Lower leg skin (tissue), 4 donors: ENCODE measurements around the gene BDH1. TPM values are rescaled to one million over a fixed set of nuclear protein-coding genes. Genes with fewer than 3 reads are reported as not detected.
"Not testable (repeated sequence)": the region's sequence is repeated elsewhere in the genome, so short reads cannot be mapped to it uniquely, and the experiment has no call there.

Experiments used
- DNase-seq, 2 donors: peaks; one replicate each; pipeline ENCODE4 v3.0.0-alpha.2; 2019; ENCODE audit warnings: low spot score in 2 of 2
- H3K4me3 ChIP-seq: fragments of 200-600 bp; sonication (generic); 2 replicates; pipeline ENCODE4 v1.5.1; 2017; ENCODE audit warnings: mild to moderate bottlenecking, low read depth; ENCODE audit not compliant: poor library complexity, severe bottlenecking
- POLR2A ChIP-seq, 2 donors: fragments of 450-650 bp; IDR thresholded peaks; one replicate each; pipeline ENCODE4 v1.6.1; 2016 to 2017; ENCODE audit warnings: antibody characterized with exemption in 2 of 2, mild to moderate bottlenecking in 1 of 2, moderate library complexity in 1 of 2
- WGBS, 2 donors: methylation state at CpG; one replicate each; pipeline ENCODE4 v1.1.5; 2018; 5-methylcytosine and 5-hydroxymethylcytosine counted together
- intact Hi-C: fragments of 100-400 bp; cut with DNase I; formaldehyde crosslinking; loops from one replicate; pipeline ENCODE4 v1.15.0; 2023; ENCODE audit warnings: low total_unique reads
- total RNA-seq, 4 donors: library from RNA; depleted of rRNA; stranded (reverse); fragments of >200 nt; gene quantifications; one replicate each; pipeline ENCODE4 v1.1.0, GENCODE V29; 2016
- TF ChIP-seq, protein P1 (sequence below), 3 donors: fragments of 450-650 bp; IDR thresholded peaks; one replicate each; pipeline ENCODE4 v1.5.1; 2016; ENCODE audit warnings: antibody characterized with exemption in 3 of 3, mild to moderate bottlenecking in 3 of 3, moderate library complexity in 2 of 3

BDH1 gene
- total RNA-seq, 4 donors from 2014 or later: 56.3 to 86.1 (median 59.7) TPM

DNA sequence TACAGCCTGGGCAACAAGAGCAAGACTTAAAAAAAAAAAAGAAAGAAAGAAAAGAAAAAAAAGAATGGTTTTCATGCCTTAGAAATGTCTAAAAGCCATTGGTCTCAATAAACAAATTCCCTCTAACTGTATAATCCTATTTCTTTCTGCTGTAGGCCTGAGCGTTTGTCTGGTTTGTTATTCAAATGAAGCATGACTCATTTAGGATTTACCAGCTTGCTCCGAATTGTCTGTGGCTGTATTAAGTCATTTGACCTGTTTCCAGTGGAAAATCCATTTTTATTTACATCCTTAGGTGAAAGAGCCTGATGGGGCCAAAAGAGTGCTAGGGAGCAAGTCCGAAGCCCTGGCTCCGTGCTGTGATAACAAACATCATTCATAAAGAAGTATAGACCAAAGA lies 73.8 kb downstream of the BDH1 start:
- WGBS, 2 donors: 57% methylated on average over 4 of the region's 4 CpGs
- TF ChIP-seq POLR2A (IDR thresholded peaks at IDR 0.05): no peak
- TF ChIP-seq, protein P1, sequence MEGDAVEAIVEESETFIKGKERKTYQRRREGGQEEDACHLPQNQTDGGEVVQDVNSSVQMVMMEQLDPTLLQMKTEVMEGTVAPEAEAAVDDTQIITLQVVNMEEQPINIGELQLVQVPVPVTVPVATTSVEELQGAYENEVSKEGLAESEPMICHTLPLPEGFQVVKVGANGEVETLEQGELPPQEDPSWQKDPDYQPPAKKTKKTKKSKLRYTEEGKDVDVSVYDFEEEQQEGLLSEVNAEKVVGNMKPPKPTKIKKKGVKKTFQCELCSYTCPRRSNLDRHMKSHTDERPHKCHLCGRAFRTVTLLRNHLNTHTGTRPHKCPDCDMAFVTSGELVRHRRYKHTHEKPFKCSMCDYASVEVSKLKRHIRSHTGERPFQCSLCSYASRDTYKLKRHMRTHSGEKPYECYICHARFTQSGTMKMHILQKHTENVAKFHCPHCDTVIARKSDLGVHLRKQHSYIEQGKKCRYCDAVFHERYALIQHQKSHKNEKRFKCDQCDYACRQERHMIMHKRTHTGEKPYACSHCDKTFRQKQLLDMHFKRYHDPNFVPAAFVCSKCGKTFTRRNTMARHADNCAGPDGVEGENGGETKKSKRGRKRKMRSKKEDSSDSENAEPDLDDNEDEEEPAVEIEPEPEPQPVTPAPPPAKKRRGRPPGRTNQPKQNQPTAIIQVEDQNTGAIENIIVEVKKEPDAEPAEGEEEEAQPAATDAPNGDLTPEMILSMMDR (IDR thresholded peaks at IDR 0.05): no peak
- intact Hi-C loops: no loop called here

DNA sequence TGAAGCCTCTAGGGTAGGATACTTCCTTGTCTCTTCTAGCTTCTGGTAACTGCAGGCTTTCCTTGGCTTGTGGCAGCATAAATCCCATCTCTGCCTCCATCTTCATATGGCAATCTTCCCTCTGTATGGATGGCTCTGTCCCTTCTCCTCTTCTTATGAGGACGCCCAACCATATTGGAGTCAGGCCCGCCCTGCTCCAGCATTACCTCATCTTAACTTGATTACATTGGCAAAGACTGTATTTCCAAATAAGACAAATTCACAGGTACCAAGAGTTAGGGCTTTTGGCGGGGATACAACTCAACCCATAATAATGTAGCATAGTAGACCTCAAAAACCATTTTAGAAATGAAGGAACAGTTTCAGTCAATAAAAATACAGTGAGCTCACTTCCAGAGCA lies 75.4 kb downstream of the BDH1 start:
- no peak overlapping the region for H3K4me3 ChIP-seq
- intact Hi-C loops: no loop called here
- DNase-seq: no peak
- no peak for TF ChIP-seq POLR2A (IDR thresholded peaks at IDR 0.05)
- TF ChIP-seq, protein P1 (IDR thresholded peaks at IDR 0.05): no peak
- WGBS, 2 donors: 75 to 78% methylated on average over 3 of the region's 3 CpGs

More for the DNA sequence above, 73.8 kb downstream of the BDH1 start:
- no peak overlapping the region for H3K4me3 ChIP-seq
- DNase-seq: no peak

DNA sequence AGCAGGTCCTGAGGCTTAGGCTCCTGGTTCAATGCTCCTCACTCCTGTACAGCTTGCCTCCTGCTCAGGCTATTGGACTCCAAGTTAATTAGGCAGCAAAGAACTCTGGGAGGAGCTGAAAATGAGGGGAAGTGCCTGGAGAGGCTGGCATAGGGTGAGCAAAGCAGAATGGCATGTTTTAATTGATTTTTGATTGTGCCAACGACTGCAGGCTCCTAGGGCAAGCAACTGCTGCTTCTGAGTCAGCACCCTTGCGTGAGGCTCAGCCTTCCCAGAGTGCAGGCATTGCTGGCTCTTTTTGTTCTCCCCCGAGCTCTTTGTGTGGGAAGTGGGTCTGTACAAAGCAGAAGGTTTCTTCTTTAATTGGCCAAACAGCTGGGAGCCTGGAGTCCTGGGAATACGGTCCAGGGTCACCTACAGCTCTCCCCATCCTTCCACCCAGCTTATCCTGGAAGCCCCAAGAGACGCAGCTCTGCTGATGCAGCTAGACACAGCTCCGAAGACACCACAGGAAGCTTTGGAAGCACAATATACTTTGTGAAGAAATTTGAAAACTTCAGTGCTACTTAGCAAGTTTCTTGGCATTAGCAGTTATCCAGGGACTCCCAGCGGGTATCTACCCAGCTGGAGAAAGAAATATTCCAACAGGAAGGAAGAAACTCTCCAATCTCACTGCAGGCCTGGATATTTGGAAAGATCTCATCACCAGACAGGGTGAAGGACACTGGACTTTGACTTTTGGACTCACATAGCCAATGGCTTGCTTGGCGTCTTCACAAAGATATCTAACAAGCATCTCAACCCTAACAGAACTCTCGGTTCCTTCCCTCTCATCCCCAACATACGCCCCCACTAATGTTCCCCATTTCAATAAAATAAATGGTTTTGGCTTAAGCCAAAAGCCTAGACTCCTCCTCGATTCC lies 76.8 kb downstream of the BDH1 start:
- H3K4me3 ChIP-seq: no peak overlapping the region
- 52 to 63% methylated on average over 11 of the region's 11 CpGs for WGBS, 2 donors
- no peak for TF ChIP-seq POLR2A (IDR thresholded peaks at IDR 0.05)
- TF ChIP-seq, protein P1 (IDR thresholded peaks at IDR 0.05): no peak
- DNase-seq: peak in 1 of 2 donors; percentile 34
- intact Hi-C loops: no loop called here

DNA sequence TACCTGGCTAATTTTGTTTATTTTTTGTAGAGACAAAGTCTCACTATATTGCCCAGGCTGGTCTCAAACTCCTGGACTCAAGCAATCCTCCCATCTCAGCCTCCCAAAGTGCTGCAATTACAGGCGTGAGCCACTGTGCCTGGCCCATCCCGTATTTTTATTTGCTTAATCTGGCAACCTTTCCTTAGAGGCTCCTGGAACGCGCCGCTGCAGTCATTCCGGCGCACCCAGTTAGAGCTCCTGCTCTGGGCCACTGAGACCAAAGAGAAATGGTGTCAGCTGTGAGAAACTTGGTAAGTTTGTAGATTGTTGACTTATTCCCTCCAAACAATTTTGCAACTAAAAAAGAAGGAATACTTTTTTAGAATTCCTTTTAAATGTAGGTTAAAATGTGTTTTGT lies 78.0 kb downstream of the BDH1 start:
- DNase-seq, intact Hi-C loops, H3K4me3 ChIP-seq: not testable (repeated sequence)
- 42 to 62% methylated on average over 7 of the region's 7 CpGs for WGBS, 2 donors

DNA sequence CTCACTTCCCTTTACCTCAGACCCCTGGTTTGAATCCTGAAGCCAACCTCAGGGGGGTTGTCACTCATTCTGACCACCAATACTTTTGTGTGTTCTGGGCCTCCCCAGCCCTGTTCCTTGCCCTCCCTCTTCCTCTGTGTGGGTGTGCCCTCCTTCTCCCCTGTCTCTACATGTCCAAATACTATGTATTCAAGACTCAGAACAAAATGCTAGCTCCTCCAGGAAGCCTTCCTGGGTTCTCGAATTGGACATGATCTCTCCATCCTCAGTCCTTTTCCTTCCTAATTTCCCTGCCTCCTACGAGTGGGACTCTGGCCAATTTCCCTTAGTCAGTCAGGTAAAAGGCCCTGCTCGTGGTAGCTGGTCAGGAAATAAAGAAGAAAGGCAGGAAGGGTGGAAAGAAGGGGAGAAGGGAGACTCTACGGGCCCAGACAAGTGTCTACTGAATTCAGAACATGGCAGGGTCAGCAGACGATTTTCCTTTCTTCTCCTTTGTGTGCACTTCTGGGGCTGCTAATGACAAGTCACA lies 79.7 kb downstream of the BDH1 start:
- intact Hi-C loops: no loop called here
- TF ChIP-seq, protein P1 (IDR thresholded peaks at IDR 0.05): no peak
- TF ChIP-seq POLR2A (IDR thresholded peaks at IDR 0.05): no peak
- WGBS, 2 donors: 60 to 74% methylated on average over 5 of the region's 5 CpGs

DNA sequence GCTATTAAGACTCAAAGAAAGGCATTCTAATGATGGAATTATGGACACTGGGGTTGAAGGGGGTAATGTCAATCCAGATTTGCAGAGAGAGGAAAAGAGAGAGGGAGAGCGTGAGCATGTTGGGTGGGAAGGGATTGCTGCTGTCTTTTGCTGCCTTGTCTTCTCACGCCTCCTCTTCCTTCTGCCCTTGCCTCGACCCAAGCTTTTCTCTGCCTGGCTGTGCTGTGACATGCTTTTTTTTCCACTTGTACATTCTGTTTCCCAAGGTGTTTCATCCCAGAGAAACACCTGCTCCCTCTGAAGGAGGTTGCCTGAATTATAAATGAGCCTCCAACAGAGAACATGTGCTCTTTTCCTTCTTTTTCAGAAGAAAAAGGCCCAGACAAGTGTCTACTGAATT lies 80.3 kb downstream of the BDH1 start:
- H3K4me3 ChIP-seq: no peak overlapping the region
- DNase-seq: no peak
- 66 to 77% methylated on average over 3 of the region's 3 CpGs for WGBS, 2 donors
- no peak for TF ChIP-seq POLR2A (IDR thresholded peaks at IDR 0.05)
- TF ChIP-seq, protein P1 (IDR thresholded peaks at IDR 0.05): no peak
- intact Hi-C loops: no loop called here

More for the DNA sequence above, 79.7 kb downstream of the BDH1 start:
- H3K4me3 ChIP-seq: no peak overlapping the region
- DNase-seq: no peak
